Thoracic aorta (tissue), 2 donors: ENCODE data around the gene RAP1GAP2. TPM values are rescaled to one million over a fixed set of nuclear protein-coding genes. Genes with fewer than 3 reads are reported as not detected.

ENCODE experiments used
- ATAC-seq: fragments of 150-250 bp; one replicate; pipeline ENCODE4 v1.8.0; 2017; ENCODE audit warnings: low read depth; ENCODE audit not compliant: insufficient number of reproducible peaks, low FRiP score
- DNase-seq: peaks from one replicate; pipeline ENCODE4 v3.0.0-alpha.2; 2020; ENCODE audit warnings: low spot score
- H3K27ac ChIP-seq, 2 donors: fragments of 200-600 bp; sonication (generic); 1 replicate in 1 of 2; 2 replicates in 1 of 2; pipeline ENCODE4 v1.5.1; 2016; ENCODE audit warnings: mild to moderate bottlenecking in 2 of 2, moderate library complexity in 2 of 2
- H3K27me3 ChIP-seq: fragments of 200-600 bp; sonication (generic); replicated peaks from 2 replicates; pipeline ENCODE4 v1.6.0; 2016; ENCODE audit warnings: mild to moderate bottlenecking; ENCODE audit not compliant: insufficient read depth
- H3K36me3 ChIP-seq: fragments of 200-600 bp; sonication (generic); one replicate; pipeline ENCODE4 v1.5.1; 2016
- H3K4me1 ChIP-seq, 2 donors: fragments of 200-600 bp; sonication (generic); 1 replicate in 1 of 2; 2 replicates in 1 of 2; pipeline versions ENCODE4 v1.5.1 to v1.6.0; 2016; ENCODE audit warnings: low read depth in 2 of 2, mild to moderate bottlenecking in 1 of 2; ENCODE audit not compliant: control insufficient read depth in 1 of 2
- H3K4me3 ChIP-seq: fragments of 200-600 bp; sonication (generic); 2 replicates; pipeline ENCODE4 v1.5.1; 2016; ENCODE audit warnings: mild to moderate bottlenecking
- H3K9me3 ChIP-seq: fragments of 200-600 bp; sonication (generic); 2 replicates; pipeline ENCODE4 v1.5.1; 2016
- CTCF ChIP-seq: fragments of 200-600 bp; sonication (generic); IDR thresholded peaks from one replicate; pipeline ENCODE4 v1.5.1; 2019; ENCODE audit warnings: antibody characterized with exemption
- total RNA-seq, 2 donors: library from RNA; depleted of rRNA; stranded (reverse); fragments of >200 nt; gene quantifications; one replicate each; pipeline versions ENCODE4 v1.1.0 to v1.2.3, GENCODE V29; 2016

Gene RAP1GAP2
- total RNA-seq, 2 donors from 2014 or later, result 10.0 to 12.4 TPM

- no peaks in the 10 kb centered on the region for H3K9me3 ChIP-seq
- DNase-seq (no peak), ATAC-seq (no peak)
- H3K27ac ChIP-seq, result no peak overlapping the region
- no peak for TF ChIP-seq CTCF
- H3K4me1 ChIP-seq, result no peaks in the 10 kb centered on the region
- no peaks in the 10 kb centered on the region for H3K36me3 ChIP-seq
- H3K27me3 ChIP-seq, result no peaks in the 10 kb centered on the region
- no peak overlapping the region for H3K4me3 ChIP-seq
Observed at GRCh38 chr17:2901582-2901981, 105.3 kb downstream of the RAP1GAP2 start.

DNA sequence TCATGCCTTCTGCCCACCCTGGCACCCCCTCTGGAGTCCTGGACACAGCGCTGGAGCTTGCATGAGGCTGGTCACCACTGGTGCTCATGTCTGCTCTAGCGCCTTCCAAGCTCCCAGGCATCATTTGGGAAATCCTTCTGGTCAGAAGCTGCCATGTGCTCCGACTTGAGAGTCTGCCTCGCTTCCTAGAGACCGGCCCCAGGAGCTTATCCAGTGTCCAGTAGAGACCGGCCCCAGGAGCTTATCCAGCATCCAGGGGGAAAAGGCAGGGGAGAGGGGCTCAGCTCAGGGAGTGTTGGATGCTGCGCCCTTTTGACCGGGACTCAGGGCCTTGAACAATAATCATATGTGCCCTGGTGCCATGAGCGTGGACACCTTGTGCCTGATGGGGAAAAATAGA is 106.3 kb downstream of the RAP1GAP2 start:
- no peak for ATAC-seq
- no peak for TF ChIP-seq CTCF
- Histone ChIP-seq H3K27me3 (no peaks in the 10 kb centered on the region), H3K9me3 (no peaks in the 10 kb centered on the region), H3K4me3 (no peak overlapping the region), H3K4me1 (no peaks in the 10 kb centered on the region), H3K27ac (no peak overlapping the region), H3K36me3 (no peaks in the 10 kb centered on the region)
- no peak for DNase-seq

DNA sequence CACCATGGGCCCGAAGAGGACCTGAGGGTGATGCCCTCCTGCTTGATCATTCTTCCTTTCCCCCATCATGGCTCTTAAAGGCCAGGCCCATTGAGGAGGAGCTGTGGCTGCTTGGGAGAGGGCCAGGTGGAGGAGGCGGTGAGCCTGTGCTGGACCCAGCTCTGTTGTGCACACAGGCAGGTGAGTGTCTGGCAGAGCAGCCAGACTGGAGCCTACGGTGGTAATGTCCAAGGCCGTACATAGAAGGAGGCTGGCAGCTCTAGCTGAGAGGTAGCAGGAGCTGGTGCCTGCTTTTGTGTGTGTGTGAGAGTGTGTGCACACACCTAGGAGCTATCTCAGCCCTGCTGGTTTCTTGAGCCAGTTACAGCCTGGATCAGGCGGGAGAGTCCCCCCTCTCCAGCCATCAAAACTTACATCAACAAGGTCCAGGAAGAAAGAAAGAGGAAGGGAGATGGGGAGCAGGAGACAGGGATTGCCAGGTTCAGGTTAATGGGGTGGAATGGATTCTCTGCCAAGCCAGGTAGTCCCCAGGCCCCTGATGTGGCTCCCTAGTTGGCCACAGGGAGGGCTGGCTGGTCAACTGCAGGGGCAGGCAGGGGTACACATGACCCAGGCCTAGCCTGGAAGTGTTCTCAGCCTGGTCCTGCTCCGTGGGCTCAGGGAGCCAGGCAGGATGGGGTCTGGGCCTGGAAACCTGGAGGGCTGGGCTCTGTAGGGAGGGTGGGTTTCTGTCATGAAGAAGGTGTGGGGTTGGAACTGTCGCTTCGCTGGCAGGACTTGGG is 107.1 kb downstream of the RAP1GAP2 start:
- DNase-seq (no peak), ATAC-seq (no peak)
- no peak for TF ChIP-seq CTCF
- no peak overlapping the region for H3K4me3 ChIP-seq
- H3K27ac ChIP-seq, result no peak overlapping the region
- H3K36me3 ChIP-seq, result no peaks in the 10 kb centered on the region
- H3K4me1 ChIP-seq, result no peaks in the 10 kb centered on the region
- H3K9me3 ChIP-seq, result no peaks in the 10 kb centered on the region
- no peaks in the 10 kb centered on the region for H3K27me3 ChIP-seq

- no peak overlapping the region for H3K4me3 ChIP-seq
- H3K36me3 ChIP-seq, result no peaks in the 10 kb centered on the region
- no peaks in the 10 kb centered on the region for H3K9me3 ChIP-seq
- H3K27me3 ChIP-seq, result no peaks in the 10 kb centered on the region
- no peak for TF ChIP-seq CTCF
- no peak overlapping the region for H3K27ac ChIP-seq
- DNase-seq, result no peak
- no peak for ATAC-seq
- H3K4me1 ChIP-seq, result no peaks in the 10 kb centered on the region
Observed at GRCh38 chr17:2904135-2904534, 107.9 kb downstream of the RAP1GAP2 start.

DNA sequence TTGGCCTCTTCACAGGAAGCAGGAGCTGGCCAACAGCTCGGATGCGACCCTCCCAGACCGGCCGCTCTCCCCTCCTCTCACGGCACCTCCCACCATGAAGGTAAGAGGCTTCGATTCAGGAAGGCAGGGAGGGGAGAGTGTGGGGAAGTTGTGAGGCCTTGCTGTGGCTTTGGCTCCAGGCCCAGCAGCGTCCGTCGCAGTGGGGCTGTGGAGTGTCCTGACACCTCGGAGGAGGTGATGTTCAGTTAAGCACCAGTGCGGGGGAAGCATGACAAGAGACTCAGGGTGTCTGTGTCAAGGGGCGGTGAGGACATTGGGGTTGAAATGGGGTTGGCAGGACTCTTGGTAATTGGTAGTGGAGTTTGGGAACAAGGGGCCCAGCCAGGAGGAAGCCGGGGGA is 109.0 kb downstream of the RAP1GAP2 start:
- Histone ChIP-seq H3K27me3 (no peaks in the 10 kb centered on the region), H3K4me1 (no peaks in the 10 kb centered on the region), H3K36me3 (no peaks in the 10 kb centered on the region), H3K27ac (no peak overlapping the region), H3K9me3 (no peaks in the 10 kb centered on the region), H3K4me3 (no peak overlapping the region)
- DNase-seq (no peak), ATAC-seq (no peak)
- TF ChIP-seq CTCF, result no peak
